K562 (cell line): ENCODE data around the gene ATG12. TPM values are rescaled to one million over a fixed set of nuclear protein-coding genes. Genes with fewer than 3 reads are reported as not detected.

ENCODE experiments used
- BACH1 ChIP-seq: fragments of 200-800 bp; sonication (Bioruptor generic); IDR thresholded peaks from 2 replicates; pipeline ENCODE4 v1.6.1; 2016; ENCODE audit warnings: missing genetic modification characterization, missing compliant biosample characterization
- CCAR2 ChIP-seq: fragments of 200-400 bp; formaldehyde crosslinking; IDR thresholded peaks from 2 replicates; pipeline ENCODE4 v1.6.1; 2017; ENCODE audit warnings: mild to moderate bottlenecking, low read depth, low read length
- FOS ChIP-seq: IDR thresholded peaks from 3 replicates; pipeline ENCODE4 v1.6.1; 2011; ENCODE audit not compliant: insufficient read length; ENCODE audit errors: extremely low read depth
- FOXJ3 ChIP-seq: sonication (generic); formaldehyde crosslinking; IDR thresholded peaks from 2 replicates; pipeline ENCODE4 v1.4.0; 2020; ENCODE audit warnings: mild to moderate bottlenecking, missing genetic modification reagents
- POLR2H ChIP-seq: IDR thresholded peaks from 2 replicates; pipeline ENCODE4 v1.6.1; 2016; ENCODE audit warnings: missing genetic modification characterization, low read depth, mild to moderate bottlenecking, control low read depth, missing compliant biosample characterization, moderate library complexity
- PRPF4 ChIP-seq: fragments of 200-400 bp; formaldehyde crosslinking; IDR thresholded peaks from one replicate; pipeline ENCODE4 v1.6.1; 2017; ENCODE audit warnings: low read length, low read depth, mild to moderate bottlenecking; ENCODE audit not compliant: insufficient read depth, poor library complexity, severe bottlenecking
- PTBP1 ChIP-seq: fragments of 200-400 bp; formaldehyde crosslinking; IDR thresholded peaks from 2 replicates; pipeline ENCODE4 v1.6.1; 2017; ENCODE audit warnings: low read depth, low read length
- SIN3A ChIP-seq, 2 experiments: fragments of 150-350 bp in 1 of 2; IDR thresholded peaks; 2 replicates each; pipeline ENCODE4 v1.6.1; 2011 to 2016; ENCODE audit warnings: borderline replicate concordance in 2 of 2, low read depth in 2 of 2, low read length in 2 of 2, mild to moderate bottlenecking in 2 of 2, moderate library complexity in 2 of 2; ENCODE audit not compliant: control insufficient read depth in 1 of 2
- TAF15 ChIP-seq: fragments of 200-400 bp; formaldehyde crosslinking; IDR thresholded peaks from 2 replicates; pipeline ENCODE4 v1.6.1; 2017; ENCODE audit warnings: mild to moderate bottlenecking, low read depth, low read length, moderate library complexity
- ZNF140 ChIP-seq: fragments of 250-450 bp; sonication (Bioruptor Pico); IDR thresholded peaks from 2 replicates; pipeline ENCODE4 v1.8.0; 2021; ENCODE audit warnings: moderate library complexity, mild to moderate bottlenecking, inconsistent platforms
- ZNF165 ChIP-seq: fragments of 250-450 bp; sonication (Bioruptor Pico); IDR thresholded peaks from 2 replicates; pipeline ENCODE4 v1.4.0; 2020; ENCODE audit warnings: borderline replicate concordance
- ZNF217 ChIP-seq: sonication (generic); formaldehyde crosslinking; IDR thresholded peaks from 2 replicates; pipeline ENCODE4 v1.8.0; 2022; ENCODE audit warnings: mild to moderate bottlenecking, missing genetic modification reagents
- ZNF274 ChIP-seq: IDR thresholded peaks from 2 replicates; pipeline ENCODE4 v1.6.1; 2011; ENCODE audit warnings: low read depth, mild to moderate bottlenecking, low read length, moderate library complexity, borderline replicate concordance
- ZNF384 ChIP-seq: IDR thresholded peaks from 2 replicates; pipeline ENCODE4 v1.6.1; 2012; ENCODE audit warnings: low read depth, low read length, improper control_type of control experiment
- ZNF766 ChIP-seq: fragments of 200-800 bp; sonication (Bioruptor generic); conservative IDR thresholded peaks from 2 replicates; pipeline ENCODE4 v1.6.1; 2016; ENCODE audit warnings: missing genetic modification characterization, missing compliant biosample characterization
- ZNF830 ChIP-seq: fragments of 250-450 bp; sonication (Bioruptor Pico); IDR thresholded peaks from 2 replicates; pipeline ENCODE4 v1.5.0; 2021; ENCODE audit warnings: mild to moderate bottlenecking
- polyA plus RNA-seq, 8 experiments: library from polyadenylated mRNA; depleted of rRNA in 4 of 8; stranded (reverse) in 5 of 8; unstranded in 3 of 8; fragments of >200 nt; fragmentation: Nextera tagmentation in 2 of 8; fragmentation: Illumina TruSeq in 1 of 8; extraction: Ambion mirVana in 2 of 8; extraction: Trizol in 1 of 8; gene quantifications; 2 replicates each; pipeline versions ENCODE4 v1.2.1 to v1.2.3, GENCODE V29; 2011 to 2014; ENCODE audit warnings: inconsistent platforms in 1 of 8, missing spikeins in 1 of 8
- total RNA-seq, 7 experiments: library from RNA; depleted of rRNA in 6 of 7; stranded (reverse); fragments of >200 nt in 6 of 7; fragmentation: Illumina TruSeq in 2 of 7; extraction: Trizol in 2 of 7; gene quantifications; 2 replicates each; pipeline versions ENCODE4 v1.2.1 to v1.2.3, GENCODE V29; 2011 to 2021; ENCODE audit warnings: low replicate concordance in 1 of 7
- TF ChIP-seq, protein P1 (sequence below), 2 experiments: fragments of 200-800 bp in 1 of 2; sonication (Bioruptor generic) in 1 of 2; sonication (generic) in 1 of 2; formaldehyde crosslinking in 1 of 2; IDR thresholded peaks in 1 of 2; conservative IDR thresholded peaks in 1 of 2; 2 replicates each; pipeline versions ENCODE4 v1.5.0 to v1.6.1; 2016 to 2020; ENCODE audit warnings: missing compliant biosample characterization in 1 of 2, missing genetic modification characterization in 1 of 2, missing genetic modification reagents in 1 of 2
- TF ChIP-seq, protein P2 (sequence below): sonication (generic); formaldehyde crosslinking; IDR thresholded peaks from 2 replicates; pipeline ENCODE4 v1.8.1; 2022; ENCODE audit warnings: missing genetic modification reagents
- TF ChIP-seq, protein P3 (sequence below): fragments of 200-400 bp; formaldehyde crosslinking; IDR thresholded peaks from 2 replicates; pipeline ENCODE4 v1.6.1; 2017; ENCODE audit warnings: mild to moderate bottlenecking, low read depth, low read length, moderate library complexity
- TF ChIP-seq, protein P4 (sequence below): fragments of 450-650 bp; IDR thresholded peaks from 2 replicates; pipeline ENCODE4 v1.7.0; 2016; ENCODE audit warnings: borderline replicate concordance

Gene ATG12
- total and polyA plus RNA-seq, 9 of the 15 experiments (the other 6 are each of a cell fraction or from before 2014, with no cell fraction given): 21.6 to 132 (median 61.3) TPM

DNA sequence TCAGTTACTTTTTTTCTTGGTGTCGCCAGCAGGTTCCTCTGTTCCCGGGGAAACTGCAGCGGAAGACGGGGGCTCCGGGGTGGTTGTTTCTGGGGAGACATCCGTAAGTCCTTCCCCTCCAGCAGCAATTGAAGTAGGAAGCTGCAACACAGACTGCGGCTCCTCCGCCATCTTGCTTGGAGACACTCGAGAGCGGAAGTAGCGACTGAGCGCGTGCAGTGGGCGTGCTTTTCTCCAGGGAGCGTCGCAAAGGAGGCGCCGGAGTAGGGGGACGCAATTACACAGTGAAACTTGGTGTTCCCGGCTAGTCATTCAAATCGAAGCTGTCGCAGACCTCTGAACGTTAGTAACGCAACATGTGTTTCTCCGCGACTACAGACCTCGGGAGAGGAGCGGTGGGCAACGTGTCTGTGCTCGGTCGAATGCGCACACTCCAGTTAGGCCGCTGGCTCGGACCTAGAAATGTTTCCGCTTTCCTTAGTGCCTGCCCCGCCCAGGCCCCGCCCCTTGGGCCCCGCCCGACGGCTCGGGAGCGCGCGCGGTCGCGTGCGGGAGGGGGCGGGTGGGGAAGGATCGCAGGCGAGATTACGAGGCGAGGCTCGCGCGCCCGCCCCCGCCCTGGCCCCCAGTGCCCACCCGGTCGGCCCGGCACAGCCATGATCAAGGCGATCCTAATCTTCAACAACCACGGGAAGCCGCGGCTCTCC lies at the start of gene ATG12, which contains the start of gene AP3S1 (continued):
- TF ChIP-seq CCAR2 (no peak), ZNF830 (no peak), SIN3A (IDR thresholded peaks at IDR 0.05; ENCODE audit: borderline replicate concordance in 2 of 2, control insufficient read depth in 1 of 2, low read depth in 2 of 2, low read length in 2 of 2) (peak in 1 of 2 experiments; percentile 70; a peak in 1 of 4 replicates), BACH1 (tag) (no peak), TAF15 (no peak), ZNF766 (CRISPR knock-in tag) (no peak), ZNF274 (no peak), PTBP1 (no peak), FOXJ3 (CRISPR knock-in tag) (no peak), PRPF4 (no peak), POLR2H (tag) (peak; percentile 91), ZNF165 (CRISPR knock-in tag) (no peak), ZNF384 (0 out of 2 replicates have a peak, but pooled peaks have one; percentile 38), ZNF140 (CRISPR knock-in tag) (no peak), ZNF217 (no peak), FOS (no peak)
- TF ChIP-seq, protein P1, sequence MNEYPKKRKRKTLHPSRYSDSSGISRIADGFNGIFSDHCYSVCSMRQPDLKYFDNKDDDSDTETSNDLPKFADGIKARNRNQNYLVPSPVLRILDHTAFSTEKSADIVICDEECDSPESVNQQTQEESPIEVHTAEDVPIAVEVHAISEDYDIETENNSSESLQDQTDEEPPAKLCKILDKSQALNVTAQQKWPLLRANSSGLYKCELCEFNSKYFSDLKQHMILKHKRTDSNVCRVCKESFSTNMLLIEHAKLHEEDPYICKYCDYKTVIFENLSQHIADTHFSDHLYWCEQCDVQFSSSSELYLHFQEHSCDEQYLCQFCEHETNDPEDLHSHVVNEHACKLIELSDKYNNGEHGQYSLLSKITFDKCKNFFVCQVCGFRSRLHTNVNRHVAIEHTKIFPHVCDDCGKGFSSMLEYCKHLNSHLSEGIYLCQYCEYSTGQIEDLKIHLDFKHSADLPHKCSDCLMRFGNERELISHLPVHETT (CRISPR knock-in tag; conservative IDR thresholded peaks at IDR 0.05 in 1 of 2, IDR thresholded peaks at IDR 0.05 in 1 of 2): peak in 1 of 2 experiments; percentile 70; a peak in 1 of 4 replicates
- TF ChIP-seq, protein P2, sequence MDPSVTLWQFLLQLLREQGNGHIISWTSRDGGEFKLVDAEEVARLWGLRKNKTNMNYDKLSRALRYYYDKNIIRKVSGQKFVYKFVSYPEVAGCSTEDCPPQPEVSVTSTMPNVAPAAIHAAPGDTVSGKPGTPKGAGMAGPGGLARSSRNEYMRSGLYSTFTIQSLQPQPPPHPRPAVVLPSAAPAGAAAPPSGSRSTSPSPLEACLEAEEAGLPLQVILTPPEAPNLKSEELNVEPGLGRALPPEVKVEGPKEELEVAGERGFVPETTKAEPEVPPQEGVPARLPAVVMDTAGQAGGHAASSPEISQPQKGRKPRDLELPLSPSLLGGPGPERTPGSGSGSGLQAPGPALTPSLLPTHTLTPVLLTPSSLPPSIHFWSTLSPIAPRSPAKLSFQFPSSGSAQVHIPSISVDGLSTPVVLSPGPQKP (CRISPR knock-in tag): no peak
- TF ChIP-seq, protein P3, sequence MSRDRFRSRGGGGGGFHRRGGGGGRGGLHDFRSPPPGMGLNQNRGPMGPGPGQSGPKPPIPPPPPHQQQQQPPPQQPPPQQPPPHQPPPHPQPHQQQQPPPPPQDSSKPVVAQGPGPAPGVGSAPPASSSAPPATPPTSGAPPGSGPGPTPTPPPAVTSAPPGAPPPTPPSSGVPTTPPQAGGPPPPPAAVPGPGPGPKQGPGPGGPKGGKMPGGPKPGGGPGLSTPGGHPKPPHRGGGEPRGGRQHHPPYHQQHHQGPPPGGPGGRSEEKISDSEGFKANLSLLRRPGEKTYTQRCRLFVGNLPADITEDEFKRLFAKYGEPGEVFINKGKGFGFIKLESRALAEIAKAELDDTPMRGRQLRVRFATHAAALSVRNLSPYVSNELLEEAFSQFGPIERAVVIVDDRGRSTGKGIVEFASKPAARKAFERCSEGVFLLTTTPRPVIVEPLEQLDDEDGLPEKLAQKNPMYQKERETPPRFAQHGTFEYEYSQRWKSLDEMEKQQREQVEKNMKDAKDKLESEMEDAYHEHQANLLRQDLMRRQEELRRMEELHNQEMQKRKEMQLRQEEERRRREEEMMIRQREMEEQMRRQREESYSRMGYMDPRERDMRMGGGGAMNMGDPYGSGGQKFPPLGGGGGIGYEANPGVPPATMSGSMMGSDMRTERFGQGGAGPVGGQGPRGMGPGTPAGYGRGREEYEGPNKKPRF: no peak
- TF ChIP-seq, protein P4, sequence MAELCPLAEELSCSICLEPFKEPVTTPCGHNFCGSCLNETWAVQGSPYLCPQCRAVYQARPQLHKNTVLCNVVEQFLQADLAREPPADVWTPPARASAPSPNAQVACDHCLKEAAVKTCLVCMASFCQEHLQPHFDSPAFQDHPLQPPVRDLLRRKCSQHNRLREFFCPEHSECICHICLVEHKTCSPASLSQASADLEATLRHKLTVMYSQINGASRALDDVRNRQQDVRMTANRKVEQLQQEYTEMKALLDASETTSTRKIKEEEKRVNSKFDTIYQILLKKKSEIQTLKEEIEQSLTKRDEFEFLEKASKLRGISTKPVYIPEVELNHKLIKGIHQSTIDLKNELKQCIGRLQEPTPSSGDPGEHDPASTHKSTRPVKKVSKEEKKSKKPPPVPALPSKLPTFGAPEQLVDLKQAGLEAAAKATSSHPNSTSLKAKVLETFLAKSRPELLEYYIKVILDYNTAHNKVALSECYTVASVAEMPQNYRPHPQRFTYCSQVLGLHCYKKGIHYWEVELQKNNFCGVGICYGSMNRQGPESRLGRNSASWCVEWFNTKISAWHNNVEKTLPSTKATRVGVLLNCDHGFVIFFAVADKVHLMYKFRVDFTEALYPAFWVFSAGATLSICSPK: no peak
